GM06990 (cell line): ENCODE data around the gene DPEP1.

Experiments used
- DNase-seq: peaks from one replicate; pipeline ENCODE4 v3.0.0-alpha.2; 2011; ENCODE audit not compliant: insufficient read length; ENCODE audit errors: extremely low read depth
- H3K27me3 ChIP-seq: replicated peaks from 2 replicates; pipeline ENCODE4 v1.6.0; 2011; ENCODE audit warnings: low read length; ENCODE audit not compliant: control insufficient read depth, insufficient read depth
- H3K36me3 ChIP-seq: 2 replicates; pipeline ENCODE4 v1.5.1; 2011; ENCODE audit warnings: low read length; ENCODE audit not compliant: control insufficient read depth, insufficient read depth
- H3K4me3 ChIP-seq: replicated peaks from 2 replicates; pipeline ENCODE4 v1.5.1; 2011; ENCODE audit warnings: low read depth, mild to moderate bottlenecking, control low read depth, low read length
- TF ChIP-seq, protein P1 (sequence below): IDR thresholded peaks from 2 replicates; pipeline ENCODE4 v1.5.1; 2011; ENCODE audit warnings: low read length, control low read depth, mild to moderate bottlenecking, inconsistent platforms; ENCODE audit not compliant: insufficient read depth, poor library complexity, severe bottlenecking

DPEP1 gene

DNA sequence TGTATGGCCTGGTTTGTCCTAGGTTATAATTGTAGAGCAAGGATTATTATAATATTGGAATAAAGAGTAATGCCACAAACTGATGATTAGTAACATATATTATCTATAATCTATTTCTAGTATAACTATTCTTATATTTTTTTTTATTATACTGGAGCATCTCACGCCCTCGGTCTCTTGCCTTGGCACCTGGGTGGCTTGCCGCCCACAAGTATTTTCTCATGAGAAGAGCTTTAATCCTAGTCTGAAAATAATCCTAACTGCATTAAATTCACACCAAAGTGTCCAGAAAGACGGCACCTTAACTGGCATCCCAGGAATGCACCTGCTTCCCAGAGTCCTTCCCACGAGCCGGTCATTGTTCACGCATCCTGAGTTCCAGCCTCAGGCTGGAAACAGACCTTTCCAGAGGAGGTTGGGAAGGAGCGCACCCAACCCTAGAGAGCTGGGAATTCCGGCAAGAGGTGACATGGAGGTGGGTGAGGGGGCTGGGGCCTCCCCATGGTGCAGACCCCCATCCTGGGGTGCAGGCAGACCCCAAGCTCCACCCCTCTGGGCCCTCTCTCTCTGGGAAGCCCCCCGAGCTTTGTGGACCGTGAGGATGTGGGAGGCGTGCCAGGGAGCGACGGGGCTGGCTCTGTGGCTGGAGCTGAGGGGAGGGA is 28.1 kb downstream of the DPEP1 start:
- H3K27me3 ChIP-seq: no peaks in the 10 kb centered on the region
- no peak overlapping the region for H3K4me3 ChIP-seq
- TF ChIP-seq, protein P1, sequence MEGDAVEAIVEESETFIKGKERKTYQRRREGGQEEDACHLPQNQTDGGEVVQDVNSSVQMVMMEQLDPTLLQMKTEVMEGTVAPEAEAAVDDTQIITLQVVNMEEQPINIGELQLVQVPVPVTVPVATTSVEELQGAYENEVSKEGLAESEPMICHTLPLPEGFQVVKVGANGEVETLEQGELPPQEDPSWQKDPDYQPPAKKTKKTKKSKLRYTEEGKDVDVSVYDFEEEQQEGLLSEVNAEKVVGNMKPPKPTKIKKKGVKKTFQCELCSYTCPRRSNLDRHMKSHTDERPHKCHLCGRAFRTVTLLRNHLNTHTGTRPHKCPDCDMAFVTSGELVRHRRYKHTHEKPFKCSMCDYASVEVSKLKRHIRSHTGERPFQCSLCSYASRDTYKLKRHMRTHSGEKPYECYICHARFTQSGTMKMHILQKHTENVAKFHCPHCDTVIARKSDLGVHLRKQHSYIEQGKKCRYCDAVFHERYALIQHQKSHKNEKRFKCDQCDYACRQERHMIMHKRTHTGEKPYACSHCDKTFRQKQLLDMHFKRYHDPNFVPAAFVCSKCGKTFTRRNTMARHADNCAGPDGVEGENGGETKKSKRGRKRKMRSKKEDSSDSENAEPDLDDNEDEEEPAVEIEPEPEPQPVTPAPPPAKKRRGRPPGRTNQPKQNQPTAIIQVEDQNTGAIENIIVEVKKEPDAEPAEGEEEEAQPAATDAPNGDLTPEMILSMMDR: no peak
- H3K36me3 ChIP-seq: peaks cover 16% of the 10 kb centered on the region
- DNase-seq: no peak

DNA sequence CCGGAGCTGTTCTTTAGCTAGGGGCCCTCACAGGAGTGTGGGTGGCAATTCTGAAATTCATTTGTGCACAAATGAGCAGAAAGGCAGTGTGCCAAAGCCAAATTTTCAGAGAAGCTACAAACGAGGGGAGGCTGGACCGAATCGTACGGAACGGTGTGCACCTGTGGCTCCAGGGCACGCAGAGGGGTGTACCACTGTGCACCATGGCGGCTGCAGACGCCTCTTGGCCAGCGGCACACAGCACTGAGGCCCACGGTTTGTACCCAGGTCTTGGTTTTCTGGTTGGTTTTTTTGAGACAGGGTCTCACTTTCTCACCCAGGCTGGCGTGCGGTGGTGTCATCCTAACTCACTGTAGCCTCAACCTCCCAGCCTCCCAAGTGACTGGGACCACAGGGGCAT is 29.1 kb downstream of the DPEP1 start:
- H3K27me3 ChIP-seq: no peaks in the 10 kb centered on the region
- TF ChIP-seq, protein P1: no peak
- no peak overlapping the region for H3K4me3 ChIP-seq
- H3K36me3 ChIP-seq: peaks cover 20% of the 10 kb centered on the region
- no peak for DNase-seq

DNA sequence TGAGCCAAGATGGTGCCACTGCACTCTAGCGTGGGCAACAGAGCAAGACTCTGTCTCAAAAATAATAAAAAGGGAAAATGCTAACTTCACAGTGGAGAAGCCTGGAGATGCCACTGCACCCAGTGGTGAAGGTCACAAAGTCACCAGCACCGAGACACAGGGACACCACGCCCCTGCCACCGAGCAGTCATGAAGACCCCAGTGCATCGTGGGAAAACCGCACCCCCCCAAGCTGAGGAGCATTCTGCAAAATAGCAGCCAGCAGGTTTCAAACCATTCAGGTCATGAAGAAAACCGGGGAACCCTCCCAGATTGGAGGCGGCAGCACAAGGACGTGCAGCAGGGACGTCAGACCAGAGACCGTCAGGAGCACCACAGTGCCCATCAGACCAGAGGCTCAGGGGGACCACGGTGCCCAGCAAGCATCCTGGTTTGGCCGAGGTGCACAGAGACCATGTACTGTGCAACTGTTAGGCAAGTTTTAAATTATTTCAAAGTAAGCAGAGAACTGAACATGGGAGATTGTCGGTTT is 30.4 kb downstream of the DPEP1 start:
- TF ChIP-seq, protein P1: no peak
- no peak for DNase-seq
- Histone ChIP-seq H3K27me3 (no peaks in the 10 kb centered on the region), H3K36me3 (peaks cover 20% of the 10 kb centered on the region), H3K4me3 (no peak overlapping the region)

DNA sequence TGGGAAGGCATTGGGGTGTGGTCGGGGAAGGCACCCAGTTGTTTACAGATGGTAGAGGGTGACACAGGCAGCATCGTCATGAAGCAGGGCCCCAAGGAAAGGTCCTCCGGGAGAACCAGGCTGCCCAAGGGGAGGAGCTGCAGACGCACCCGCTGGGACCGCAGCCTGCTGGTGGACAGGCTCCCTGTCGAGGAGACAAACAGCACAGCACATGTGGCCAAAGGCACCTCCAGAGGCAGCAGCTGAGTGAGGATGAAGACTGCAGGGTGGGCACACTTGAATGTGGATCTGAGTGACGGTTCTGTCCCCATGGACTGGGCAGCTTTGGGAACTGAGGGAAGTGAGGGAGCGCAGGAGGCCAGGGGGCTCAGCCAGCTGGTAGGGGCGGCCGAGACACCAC is 31.7 kb downstream of the DPEP1 start:
- Histone ChIP-seq H3K27me3 (no peaks in the 10 kb centered on the region), H3K4me3 (no peak overlapping the region), H3K36me3 (peaks cover 24% of the 10 kb centered on the region)
- no peak for DNase-seq
- TF ChIP-seq, protein P1: no peak

DNA sequence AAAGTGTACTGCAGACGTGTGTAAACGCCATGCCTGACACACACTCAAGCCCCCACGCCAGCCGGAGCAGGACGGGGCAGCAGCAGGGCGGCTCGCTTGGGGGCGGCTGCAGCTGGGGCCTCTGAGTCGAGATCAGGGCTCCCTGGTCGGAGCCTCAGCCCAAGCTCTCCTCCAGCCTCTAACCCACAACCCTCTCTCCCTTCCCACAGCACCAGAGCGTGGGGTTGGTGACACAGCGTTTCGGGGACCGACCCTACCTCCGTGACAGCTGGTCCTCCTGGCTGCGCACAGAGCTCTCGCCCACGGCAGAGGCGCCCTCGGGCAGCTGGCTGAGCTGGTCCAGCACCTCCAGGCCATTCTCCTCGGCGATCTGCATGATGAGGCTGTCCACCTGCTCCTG is 32.8 kb downstream of the DPEP1 start:
- H3K27me3 ChIP-seq: no peaks in the 10 kb centered on the region
- H3K36me3 ChIP-seq: peaks cover 26% of the 10 kb centered on the region
- no peak for DNase-seq
- TF ChIP-seq, protein P1: no peak
- H3K4me3 ChIP-seq: no peak overlapping the region
